Esophagus squamous epithelium (tissue), 5 donors: ENCODE results near the gene CNTRL. TPM values are rescaled to one million over a fixed set of nuclear protein-coding genes. Genes with fewer than 3 reads are reported as not detected.
A peak's percentile ranks its signal among the peaks of the same experiment; 100 is the strongest.
"Not testable (repeated sequence)": the region's sequence is repeated elsewhere in the genome, so short reads cannot be mapped to it uniquely, and the experiment has no call there.

Experiments
- DNase-seq: peaks from one replicate; lab custom pipeline; 2025; lab: John Stamatoyannopoulos, UW
- H3K27ac ChIP-seq, 4 donors: fragments of 200-600 bp; sonication (generic); one replicate each; pipeline ENCODE4 v1.5.1; 2016 to 2019; ENCODE audit warnings: mild to moderate bottlenecking in 1 of 4
- H3K27me3 ChIP-seq, 4 donors: fragments of 200-600 bp; sonication (generic); 1 replicate in 3 of 4; 2 replicates in 1 of 4; pipeline versions ENCODE4 v1.5.1 to v1.6.0; 2017 to 2021; ENCODE audit warnings: antibody characterized with exemption in 1 of 4
- H3K36me3 ChIP-seq, 3 donors: fragments of 200-600 bp; sonication (generic); one replicate each; pipeline ENCODE4 v1.5.1; 2016 to 2019
- H3K4me1 ChIP-seq, 3 donors: fragments of 200-600 bp; sonication (generic); one replicate each; pipeline ENCODE4 v1.5.1; 2017 to 2019
- H3K4me3 ChIP-seq, 4 donors: fragments of 200-600 bp; sonication (generic); 1 replicate in 3 of 4; 2 replicates in 1 of 4; pipeline ENCODE4 v1.5.1; 2016 to 2019; ENCODE audit warnings: mild to moderate bottlenecking in 2 of 4, moderate library complexity in 1 of 4
- H3K9me3 ChIP-seq, 3 donors: fragments of 200-600 bp; sonication (generic); one replicate each; pipeline ENCODE4 v1.5.1; 2016 to 2019
- CTCF ChIP-seq, 6 experiments: fragments of 450-650 bp in 4 of 6; fragments of 200-600 bp in 2 of 6; sonication (generic) in 2 of 6; IDR thresholded peaks; one replicate each; pipeline ENCODE4 v1.5.1; 2016 to 2019; ENCODE audit warnings: antibody characterized with exemption in 6 of 6, mild to moderate bottlenecking in 4 of 6, moderate library complexity in 4 of 6
- POLR2A ChIP-seq, 4 donors: fragments of 450-650 bp; IDR thresholded peaks; one replicate each; pipeline ENCODE4 v1.6.1; 2017; ENCODE audit warnings: antibody characterized with exemption in 4 of 4, mild to moderate bottlenecking in 4 of 4, moderate library complexity in 3 of 4
- WGBS, 2 donors: methylation state at CpG; one replicate each; pipeline ENCODE4 v1.1.5; 2018; 5-methylcytosine and 5-hydroxymethylcytosine counted together
- intact Hi-C: fragments of 100-400 bp; cut with DNase I; formaldehyde crosslinking; loops from one replicate; pipeline ENCODE4 v1.15.0; 2022
- total RNA-seq, 4 donors: library from RNA; depleted of rRNA; stranded (reverse); fragments of >200 nt; gene quantifications; one replicate each; pipeline ENCODE4 v1.1.0, GENCODE V29; 2016
- donor health status: DM: yes; HTN: yes; CAD: no.

The CNTRL gene
- total RNA-seq, 4 donors from 2014 or later: 7.2 to 15.3 (median 8.0) TPM

- Histone ChIP-seq H3K36me3 (no peaks in the 10 kb centered on the region), H3K4me1 (peaks cover 0 to 11% (median 0%) of the 10 kb centered on the region in 3 donors), H3K27ac (no peak overlapping the region), H3K27me3 (no peaks in the 10 kb centered on the region), H3K9me3 (no peaks in the 10 kb centered on the region), H3K4me3 (no peak overlapping the region)
- DNase-seq: no peak
- intact Hi-C loops: no loop called here
- no peak for TF ChIP-seq CTCF (IDR thresholded peaks at IDR 0.05)
- TF ChIP-seq POLR2A (IDR thresholded peaks at IDR 0.05): no peak
- WGBS, 2 donors: 87 to 91% methylated on average over 2 of the region's 2 CpGs
Observed at GRCh38 chr9:121034529-121034928, 40.2 kb upstream of the CNTRL start.

- H3K9me3 ChIP-seq, H3K36me3 ChIP-seq, DNase-seq, intact Hi-C loops, H3K27ac ChIP-seq, H3K27me3 ChIP-seq, H3K4me3 ChIP-seq: not testable (repeated sequence)
- peaks cover 0 to 12% (median 0%) of the 10 kb centered on the region in 3 donors for H3K4me1 ChIP-seq
Observed at GRCh38 chr9:121035717-121036116, 39.0 kb upstream of the CNTRL start.

GRCh38 chr9:121038362-121038761 lies 36.4 kb upstream of the CNTRL start:
- Histone ChIP-seq H3K27ac (peak overlapping the region in 1 of 4 donors; percentile 57), H3K9me3 (no peaks in the 10 kb centered on the region), H3K4me1 (peaks cover 0 to 12% (median 0%) of the 10 kb centered on the region in 3 donors), H3K27me3 (no peaks in the 10 kb centered on the region), H3K4me3 (no peak overlapping the region), H3K36me3 (no peaks in the 10 kb centered on the region)
- TF ChIP-seq CTCF (IDR thresholded peaks at IDR 0.05) (no peak), POLR2A (IDR thresholded peaks at IDR 0.05) (no peak)
- no peak for DNase-seq
- intact Hi-C loops: no loop called here
- WGBS, 2 donors: 78 to 80% methylated on average over 2 of the region's 2 CpGs

GRCh38 chr9:121038804-121039203 lies 36.0 kb upstream of the CNTRL start:
- TF ChIP-seq CTCF (IDR thresholded peaks at IDR 0.05): no peak
- TF ChIP-seq POLR2A (IDR thresholded peaks at IDR 0.05): no peak
- intact Hi-C loops: no loop called here
- H3K27ac ChIP-seq: peak overlapping the region in 1 of 4 donors; percentile 57
- no peaks in the 10 kb centered on the region for H3K27me3 ChIP-seq
- no peak overlapping the region for H3K4me3 ChIP-seq
- H3K36me3 ChIP-seq: no peaks in the 10 kb centered on the region
- no peaks in the 10 kb centered on the region for H3K9me3 ChIP-seq
- H3K4me1 ChIP-seq: peaks cover 0 to 12% (median 0%) of the 10 kb centered on the region in 3 donors
- no peak for DNase-seq

GRCh38 chr9:121048175-121048574 lies 26.6 kb upstream of the CNTRL start:
- Histone ChIP-seq H3K36me3 (no peaks in the 10 kb centered on the region), H3K4me3 (no peak overlapping the region), H3K27me3 (no peaks in the 10 kb centered on the region), H3K4me1 (no peaks in the 10 kb centered on the region), H3K27ac (no peak overlapping the region), H3K9me3 (no peaks in the 10 kb centered on the region)
- WGBS, 2 donors: 95 to 100% methylated on average over 2 of the region's 2 CpGs
- TF ChIP-seq POLR2A (IDR thresholded peaks at IDR 0.05): no peak
- no peak for TF ChIP-seq CTCF (IDR thresholded peaks at IDR 0.05)
- intact Hi-C loops: no loop called here
- DNase-seq: no peak

GRCh38 chr9:121048618-121049017 lies 26.1 kb upstream of the CNTRL start:
- Histone ChIP-seq H3K4me3 (no peak overlapping the region), H3K9me3 (no peaks in the 10 kb centered on the region), H3K36me3 (no peaks in the 10 kb centered on the region), H3K27me3 (no peaks in the 10 kb centered on the region), H3K27ac (no peak overlapping the region), H3K4me1 (no peaks in the 10 kb centered on the region)
- no peak for DNase-seq
- intact Hi-C loops: no loop called here
- TF ChIP-seq CTCF (IDR thresholded peaks at IDR 0.05) (no peak), POLR2A (IDR thresholded peaks at IDR 0.05) (no peak)
